ENCODE measurements around the gene AP2A1.
"Not testable (repeated sequence)": the region's sequence is repeated elsewhere in the genome, so short reads cannot be mapped to it uniquely, and the experiment has no call there.

AP2A1 gene

GRCh38 chr19:49807904-49808675 lies 41.3 kb downstream of the AP2A1 start:
- in situ Hi-C loops (cut with MboI; ENCODE audit: low pct_unique_long_range_greater_than_20kb, low sequenced_read_pairs) = no loop called here
- DNase-seq = no peak

- DNase-seq = no peak
- in situ Hi-C loops (cut with MboI; ENCODE audit: low pct_unique_long_range_greater_than_20kb, low sequenced_read_pairs) = no loop called here
Observed at GRCh38 chr19:49808711-49809159, 41.9 kb downstream of the AP2A1 start.

GRCh38 chr19:49809160-49809940 lies 42.5 kb downstream of the AP2A1 start:
- DNase-seq = no peak
- in situ Hi-C loops (cut with MboI; ENCODE audit: low pct_unique_long_range_greater_than_20kb, low sequenced_read_pairs) = no loop called here

- in situ Hi-C loops (cut with MboI; ENCODE audit: low pct_unique_long_range_greater_than_20kb, low sequenced_read_pairs) = no loop called here
- no peak for DNase-seq
Observed at GRCh38 chr19:49809941-49810389, 43.2 kb downstream of the AP2A1 start.

GRCh38 chr19:49811328-49811727 lies 44.5 kb downstream of the AP2A1 start:
- in situ Hi-C loops (cut with MboI; ENCODE audit: low pct_unique_long_range_greater_than_20kb, low sequenced_read_pairs) = no loop called here
- no peak for DNase-seq

- DNase-seq = no peak
- in situ Hi-C loops (cut with MboI; ENCODE audit: low pct_unique_long_range_greater_than_20kb, low sequenced_read_pairs) = no loop called here
Observed at GRCh38 chr19:49812452-49812996, 45.7 kb downstream of the AP2A1 start.

- DNase-seq = peak; percentile 96
- in situ Hi-C loops (cut with MboI; ENCODE audit: low pct_unique_long_range_greater_than_20kb, low sequenced_read_pairs) = no loop called here
Observed at GRCh38 chr19:49812997-49813861, 46.4 kb downstream of the AP2A1 start, which contains the start of gene FUZ. FUZ (minus strand) TSS chr19:49813292; CDS start chr19:49813106, 186 bp downstream.

- DNase-seq = no peak
- in situ Hi-C loops (cut with MboI; ENCODE audit: low pct_unique_long_range_greater_than_20kb, low sequenced_read_pairs) = no loop called here
Observed at GRCh38 chr19:49814010-49814409, 47.2 kb downstream of the AP2A1 start.

- in situ Hi-C loops (cut with MboI; ENCODE audit: low pct_unique_long_range_greater_than_20kb, low sequenced_read_pairs) = no loop called here
- DNase-seq = no peak
Observed at GRCh38 chr19:49816590-49816989, 49.8 kb downstream of the AP2A1 start.

GRCh38 chr19:49817964-49818648 lies 51.3 kb downstream of the AP2A1 start, which contains the start of gene MED25:
MED25 (plus strand) TSS chr19:49818289; CDS start chr19:49818342, 53 bp downstream.
- in situ Hi-C loops (cut with MboI; ENCODE audit: low pct_unique_long_range_greater_than_20kb, low sequenced_read_pairs) = no loop called here
- peak; percentile 94 for DNase-seq

- no peak for DNase-seq
- in situ Hi-C loops (cut with MboI; ENCODE audit: low pct_unique_long_range_greater_than_20kb, low sequenced_read_pairs) = no loop called here
Observed at GRCh38 chr19:49818649-49819370, 52.0 kb downstream of the AP2A1 start.

- DNase-seq; in situ Hi-C loops (cut with MboI; ENCODE audit: low pct_unique_long_range_greater_than_20kb, low sequenced_read_pairs): not testable (repeated sequence)
Observed at GRCh38 chr19:49819452-49820115, 52.8 kb downstream of the AP2A1 start.

- no peak for DNase-seq
- in situ Hi-C loops (cut with MboI; ENCODE audit: low pct_unique_long_range_greater_than_20kb, low sequenced_read_pairs) = no loop called here
Observed at GRCh38 chr19:49820125-49820524, 53.3 kb downstream of the AP2A1 start.

GRCh38 chr19:49823472-49823871 lies 56.7 kb downstream of the AP2A1 start:
- DNase-seq = no peak

GRCh38 chr19:49824662-49825061 lies 57.9 kb downstream of the AP2A1 start:
- in situ Hi-C loops (cut with MboI; ENCODE audit: low pct_unique_long_range_greater_than_20kb, low sequenced_read_pairs) = no loop called here
- no peak for DNase-seq

More at GRCh38 chr19:49823472-49823871, 56.7 kb downstream of the AP2A1 start:
- in situ Hi-C loops (cut with MboI; ENCODE audit: low pct_unique_long_range_greater_than_20kb, low sequenced_read_pairs) = no loop called here

GRCh38 chr19:49827034-49827433 lies 60.2 kb downstream of the AP2A1 start:
- in situ Hi-C loops (cut with MboI; ENCODE audit: low pct_unique_long_range_greater_than_20kb, low sequenced_read_pairs) = no loop called here
- DNase-seq = no peak

- in situ Hi-C loops (cut with MboI; ENCODE audit: low pct_unique_long_range_greater_than_20kb, low sequenced_read_pairs) = no loop called here
- DNase-seq = no peak
Observed at GRCh38 chr19:49829200-49829599, 62.4 kb downstream of the AP2A1 start.
